Inferior parietal cortex (tissue), 1 donor: ENCODE data around the gene CAPSL.
A peak's percentile ranks its signal among the peaks of the same experiment; 100 is the strongest.
"Not testable (repeated sequence)": the region's sequence is repeated elsewhere in the genome, so short reads cannot be mapped to it uniquely, and the experiment has no call there.

Experiments
- DNase-seq: peaks from one replicate; pipeline ENCODE4 v3.0.0-alpha.2; 2016; ENCODE audit errors: extremely low spot score

Gene CAPSL

DNA sequence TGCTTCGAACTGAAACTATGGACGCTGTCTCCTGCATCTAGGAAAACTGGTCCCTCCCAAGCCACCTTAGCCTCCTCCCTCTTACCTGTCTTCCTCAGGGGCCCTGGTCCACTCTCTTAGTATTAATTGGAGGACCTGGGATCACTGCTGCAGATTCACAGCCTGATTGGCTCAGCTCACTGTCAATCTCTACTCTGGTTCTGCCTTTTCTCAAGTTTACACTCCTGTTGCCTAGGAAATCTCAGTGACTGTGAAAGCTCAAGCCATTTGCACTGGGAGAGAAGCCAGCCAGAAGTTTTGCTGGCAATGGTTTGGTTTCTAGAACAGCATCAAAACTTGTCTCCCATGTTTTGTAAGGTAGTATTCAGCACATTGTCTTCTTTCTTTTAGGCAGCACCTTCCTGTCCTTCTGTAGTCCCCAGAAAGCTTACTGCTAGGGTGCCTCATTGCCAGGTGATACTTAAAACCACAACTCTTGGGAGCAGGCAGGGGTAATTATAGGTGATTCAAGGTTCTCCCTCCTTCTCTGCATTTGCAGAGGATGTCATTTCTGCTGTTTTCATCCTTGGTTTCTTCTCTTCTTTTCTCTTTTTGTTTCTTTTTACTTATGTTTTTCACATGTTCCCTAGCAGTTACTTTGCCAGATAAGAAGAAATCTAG is at the start of gene CAPSL:
Gene CAPSL, minus strand, starts transcription at position 55 of the 660 bp plus-strand sequence. CDS start 17,502 bp downstream, outside the sequence.
- DNase-seq = peak; percentile 39

DNA sequence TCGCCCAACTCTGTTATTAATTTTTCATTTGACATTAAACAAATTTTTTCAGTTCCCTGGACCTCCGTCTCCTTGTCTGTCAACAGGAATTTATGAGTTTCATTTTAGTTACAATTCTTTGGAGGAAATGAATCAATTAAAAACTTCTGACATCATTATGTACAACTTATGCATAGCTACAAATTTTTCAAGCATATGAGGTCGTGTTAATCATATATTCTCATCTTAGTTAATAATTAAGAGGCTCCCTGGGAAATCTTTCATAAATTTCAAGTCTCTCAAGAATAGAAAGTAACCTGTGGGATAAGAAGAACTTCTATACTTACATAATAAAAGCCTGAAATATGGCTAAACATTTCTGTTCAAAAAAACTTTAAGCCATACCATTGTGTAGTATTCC is 49.4 kb upstream of the CAPSL start:
- no peak for DNase-seq

- no peak for DNase-seq
These were observed 41.3 kb upstream of the CAPSL start for GRCh38 chr5:35979715-35980114.

DNA sequence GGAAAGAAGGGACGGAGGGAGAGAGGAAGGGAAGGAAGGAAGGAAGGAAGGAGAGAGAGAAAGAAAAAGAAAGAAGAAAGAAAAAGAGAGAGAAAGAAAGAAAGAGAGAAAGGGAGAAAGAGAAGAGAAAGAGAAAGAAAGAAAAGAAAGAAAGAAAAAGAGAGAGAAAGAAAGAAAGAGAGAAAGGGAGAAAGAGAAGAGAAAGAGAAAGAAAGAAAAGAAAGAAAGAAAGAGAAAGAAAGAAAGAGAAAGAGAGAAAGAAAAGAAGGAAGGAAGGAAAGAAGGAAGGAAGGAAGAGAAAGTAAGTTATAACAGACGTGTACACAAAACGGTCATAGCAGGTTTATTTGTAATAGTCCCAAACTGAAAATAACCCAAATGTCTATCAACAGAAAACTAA is 38.4 kb upstream of the CAPSL start:
- not testable (repeated sequence) for DNase-seq

GRCh38 chr5:35974570-35974969 is 36.1 kb upstream of the CAPSL start:
- DNase-seq = no peak

GRCh38 chr5:35971878-35972210 is 33.4 kb upstream of the CAPSL start:
- DNase-seq = no peak

DNA sequence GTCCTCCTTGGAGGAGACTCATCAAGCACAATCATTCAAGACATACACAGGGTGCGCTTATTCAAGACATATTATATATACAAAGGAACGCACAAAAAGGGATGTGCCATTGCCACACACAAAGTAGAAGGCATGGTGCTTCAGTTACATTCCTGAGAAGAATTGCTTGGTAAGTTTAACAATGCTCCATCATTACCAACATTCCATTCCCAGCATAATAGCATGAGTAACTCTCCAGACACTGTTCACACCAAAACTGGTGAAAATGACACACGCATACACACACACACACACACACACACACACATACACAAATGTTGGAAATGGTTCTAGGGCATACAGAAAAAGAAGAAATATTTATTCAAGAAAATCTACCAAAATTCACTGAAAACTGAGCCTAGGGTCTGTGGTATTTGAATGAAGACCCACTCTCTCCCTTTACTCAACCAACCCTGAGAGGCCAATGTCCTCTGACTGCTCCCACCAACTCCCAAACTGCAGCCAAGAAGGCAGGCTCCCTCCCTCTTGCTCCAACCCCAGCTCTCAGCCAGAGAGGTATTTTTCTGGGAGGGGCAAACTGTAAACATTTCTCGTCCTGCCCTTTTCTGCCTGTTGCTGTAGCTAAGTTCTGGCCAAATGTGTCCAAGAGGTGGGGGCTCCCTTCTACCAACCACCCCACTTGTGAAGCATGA is 32.9 kb upstream of the CAPSL start:
- DNase-seq = no peak

GRCh38 chr5:35963381-35963843 is 25.0 kb upstream of the CAPSL start:
- DNase-seq = no peak

GRCh38 chr5:35960328-35960727 is 21.9 kb upstream of the CAPSL start:
- DNase-seq = no peak

DNA sequence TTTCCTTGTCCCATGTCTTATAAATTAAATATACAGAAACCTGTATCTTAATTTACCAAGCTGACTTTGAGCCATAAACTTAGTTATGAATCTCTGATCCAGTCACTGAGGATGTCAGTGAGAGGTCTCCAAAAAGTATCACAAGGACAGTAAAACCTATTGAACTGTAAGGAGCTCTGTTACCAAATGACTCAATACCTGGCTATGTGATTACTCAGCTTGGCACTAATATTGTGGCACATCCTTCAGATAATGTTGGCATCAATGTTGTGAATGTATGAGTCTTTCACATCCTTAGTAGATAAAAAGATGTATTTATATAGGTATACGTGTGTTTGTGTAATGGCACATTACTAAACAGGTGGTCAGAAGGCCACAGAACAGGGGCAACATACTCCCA is 18.0 kb upstream of the CAPSL start:
- DNase-seq = no peak

DNA sequence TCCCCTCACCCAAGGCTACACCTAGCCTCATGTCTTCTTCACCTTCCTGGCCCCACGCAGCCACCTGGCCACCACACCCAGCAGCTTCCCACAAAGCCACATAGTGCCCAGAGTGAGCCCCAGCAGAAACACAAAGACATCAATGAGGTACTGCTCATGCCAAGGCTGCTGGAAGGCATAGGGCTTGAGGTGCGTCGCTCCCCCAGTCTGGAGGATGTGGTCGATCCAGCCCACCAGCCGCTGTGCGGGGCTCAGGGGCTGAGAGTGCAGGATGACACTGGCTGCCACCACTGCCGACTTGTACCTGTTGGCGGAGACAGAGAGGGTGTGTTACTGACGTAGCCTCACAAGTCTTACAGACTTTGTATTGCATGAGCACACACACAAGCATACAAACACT is 15.8 kb upstream of the CAPSL start:
- no peak for DNase-seq

GRCh38 chr5:35947085-35947484 is 8.7 kb upstream of the CAPSL start:
- no peak for DNase-seq

DNA sequence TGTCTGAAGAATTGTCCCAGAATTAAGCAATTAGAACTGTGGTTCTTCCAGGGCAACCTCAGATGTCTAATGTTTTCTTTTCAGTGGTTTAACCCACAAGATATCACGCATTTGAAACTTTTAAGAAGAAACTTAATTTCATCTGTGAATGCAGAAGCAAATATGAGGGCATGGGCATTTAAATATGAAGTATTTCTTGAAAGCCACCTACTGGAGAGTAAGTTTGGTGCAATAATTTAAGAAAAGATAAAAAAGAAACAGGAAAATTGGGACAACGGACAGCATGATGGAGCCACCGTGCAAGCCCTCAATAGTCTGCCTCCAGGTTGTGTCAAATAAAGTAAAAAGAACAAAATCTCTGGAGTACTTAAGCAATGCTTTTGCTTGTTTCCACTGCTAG is 1.2 kb upstream of the CAPSL start:
- no peak for DNase-seq

- peak; percentile 85 for DNase-seq
These were observed 11.9 kb downstream of the CAPSL start for GRCh38 chr5:35926389-35927051.

DNA sequence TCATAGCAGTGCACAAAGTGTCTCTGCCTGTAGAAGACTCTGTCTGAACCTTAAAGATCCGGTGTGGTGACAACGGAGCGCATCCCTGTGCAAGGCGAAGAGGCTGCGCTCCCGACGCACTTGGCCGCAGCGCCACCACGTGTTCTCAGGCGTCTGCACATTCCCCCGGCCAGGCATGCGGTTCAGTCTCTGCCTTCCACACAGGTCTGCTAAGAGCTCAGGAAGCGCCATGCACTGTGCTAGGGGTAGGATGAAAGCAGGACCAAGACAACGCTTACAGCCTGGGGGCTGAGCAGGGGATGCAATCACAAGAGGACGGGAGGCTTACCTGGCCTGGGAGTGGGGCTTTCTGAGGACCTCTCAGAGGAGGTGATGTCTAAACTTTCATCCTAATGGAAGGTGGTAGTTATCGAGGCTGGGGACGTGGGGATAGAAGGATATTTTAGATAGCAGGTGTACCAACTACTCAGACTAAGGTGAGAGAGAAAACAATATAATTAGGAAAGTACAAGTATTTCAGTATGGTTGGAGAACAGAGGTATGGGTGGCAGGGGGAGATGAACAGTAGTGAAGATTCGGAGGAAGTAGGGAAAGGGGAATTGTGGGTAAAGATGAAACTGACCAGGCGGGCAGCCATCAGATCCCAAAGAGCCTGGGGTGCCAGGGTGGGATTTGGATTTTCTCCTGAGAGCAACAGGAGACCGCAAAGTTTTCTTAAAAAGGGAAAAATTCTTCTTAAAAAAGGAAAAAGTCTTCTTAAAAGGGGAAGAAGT is 13.3 kb downstream of the CAPSL start:
- peak; percentile 73 for DNase-seq

DNA sequence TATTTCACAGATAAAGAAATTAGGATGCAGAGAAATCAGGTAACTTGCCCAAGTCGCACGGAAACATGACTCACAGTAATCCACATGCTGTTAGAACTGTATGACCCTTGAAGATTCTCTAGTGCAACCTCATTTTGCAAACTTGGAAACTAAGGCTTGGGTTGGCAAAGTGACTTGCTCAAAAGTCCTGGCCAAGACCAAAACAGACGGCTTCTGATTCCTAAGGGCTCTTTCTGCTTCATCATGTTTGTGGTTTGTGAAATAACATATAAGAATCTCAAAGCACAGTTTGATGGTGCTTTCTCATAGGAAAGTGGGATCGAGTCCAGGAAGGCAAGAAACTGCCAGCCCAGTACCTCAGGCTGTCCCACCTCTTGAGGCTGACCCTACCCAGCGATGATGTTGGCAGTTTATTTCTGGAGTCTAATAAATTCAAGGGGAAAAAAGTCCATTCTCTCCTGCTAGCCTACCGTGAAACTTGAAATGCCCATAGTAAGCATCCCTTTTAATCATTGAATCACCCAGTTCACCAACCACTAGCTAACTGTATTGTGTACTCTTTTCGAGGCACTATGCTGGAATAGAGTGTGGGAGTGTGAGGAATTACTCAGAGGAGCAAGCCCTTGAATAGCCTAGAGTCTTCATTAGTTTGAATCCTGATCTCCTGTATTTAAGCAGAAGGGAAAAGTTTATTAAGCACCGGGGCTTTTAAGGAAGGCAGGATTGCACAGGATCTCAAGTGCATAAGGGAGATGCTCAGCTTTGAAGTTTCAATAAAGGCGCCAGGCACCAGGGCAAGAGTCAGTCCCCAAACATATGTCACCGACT is 14.1 kb downstream of the CAPSL start:
- DNase-seq = no peak

GRCh38 chr5:35922468-35922867 is 16.0 kb downstream of the CAPSL start:
- no peak for DNase-seq

- no peak for DNase-seq
These were observed 16.5 kb downstream of the CAPSL start for GRCh38 chr5:35921930-35922329.

DNA sequence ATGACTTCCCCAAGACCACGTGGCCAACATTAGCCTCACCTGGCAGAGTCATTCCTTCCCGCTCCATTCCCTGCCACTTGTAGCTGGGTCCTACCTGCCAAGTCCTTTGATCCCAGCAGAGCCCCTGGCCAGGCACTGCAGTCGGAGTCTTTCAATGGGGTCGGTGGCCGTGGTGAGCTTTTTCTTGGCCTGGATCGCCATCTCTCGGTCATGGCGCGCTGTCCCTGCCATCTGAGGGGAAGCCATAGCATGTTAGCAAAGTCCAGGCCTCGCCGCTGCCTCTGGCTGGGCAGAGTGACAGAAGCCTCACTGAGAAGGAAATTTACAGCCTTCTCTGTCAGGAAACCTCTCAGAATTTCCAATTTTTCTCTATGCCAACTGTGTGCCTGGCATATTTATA is 17.5 kb downstream of the CAPSL start:
- no peak for DNase-seq

DNA sequence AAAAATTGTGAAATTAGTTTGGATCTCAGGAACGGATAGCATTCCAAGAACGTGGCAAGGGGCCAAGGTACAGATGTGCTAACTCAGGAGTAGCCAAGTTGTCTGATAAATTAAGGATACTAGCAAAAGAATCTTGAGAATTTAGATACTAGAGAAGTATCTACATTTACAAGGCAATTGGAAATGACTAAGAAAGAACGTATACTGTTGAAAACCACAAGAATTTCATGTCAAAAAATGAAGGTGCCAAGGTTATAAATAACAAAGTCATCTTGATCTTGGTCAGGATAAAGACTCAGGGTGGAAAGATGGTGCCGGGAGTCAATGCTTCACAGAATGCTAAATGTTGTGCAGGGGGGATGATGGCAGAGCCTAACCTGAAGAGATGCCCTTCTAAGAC is 19.2 kb downstream of the CAPSL start:
- DNase-seq = no peak

- no peak for DNase-seq
These were observed 29.6 kb downstream of the CAPSL start for GRCh38 chr5:35908814-35909213.
